ENCODE measurements around the gene VPS13C. TPM values are rescaled to one million over a fixed set of nuclear protein-coding genes. Genes with fewer than 3 reads are reported as not detected.

VPS13C gene
- total RNA-seq, 1 donor from 2014 or later, result 32.9 TPM

DNA sequence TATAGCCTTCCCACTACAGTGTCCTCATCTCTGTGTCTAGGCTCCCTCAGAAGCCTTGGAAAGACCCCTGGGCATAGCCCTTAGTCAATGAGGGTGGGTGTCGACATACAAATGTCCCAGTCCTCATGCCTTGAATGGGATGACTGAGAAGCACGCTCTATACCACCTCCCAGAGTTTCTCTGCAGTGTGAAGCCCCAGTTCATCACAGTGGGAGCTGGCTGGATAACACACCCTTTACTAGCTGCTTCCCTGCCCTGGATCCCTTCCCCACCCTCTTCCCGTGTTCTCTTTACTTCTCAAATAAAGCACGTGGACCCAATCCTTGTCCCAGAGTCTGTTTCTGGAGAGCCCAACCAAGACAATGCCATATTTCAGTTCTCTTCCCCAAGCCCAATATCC lies 239.3 kb downstream of the VPS13C start:
- intact Hi-C loops (cut with micrococcal nuclease), result no loop called here
- no peak for DNase-seq
- H3K27ac ChIP-seq (replicated peaks), result no peak overlapping the region
- TF ChIP-seq, protein P1, sequence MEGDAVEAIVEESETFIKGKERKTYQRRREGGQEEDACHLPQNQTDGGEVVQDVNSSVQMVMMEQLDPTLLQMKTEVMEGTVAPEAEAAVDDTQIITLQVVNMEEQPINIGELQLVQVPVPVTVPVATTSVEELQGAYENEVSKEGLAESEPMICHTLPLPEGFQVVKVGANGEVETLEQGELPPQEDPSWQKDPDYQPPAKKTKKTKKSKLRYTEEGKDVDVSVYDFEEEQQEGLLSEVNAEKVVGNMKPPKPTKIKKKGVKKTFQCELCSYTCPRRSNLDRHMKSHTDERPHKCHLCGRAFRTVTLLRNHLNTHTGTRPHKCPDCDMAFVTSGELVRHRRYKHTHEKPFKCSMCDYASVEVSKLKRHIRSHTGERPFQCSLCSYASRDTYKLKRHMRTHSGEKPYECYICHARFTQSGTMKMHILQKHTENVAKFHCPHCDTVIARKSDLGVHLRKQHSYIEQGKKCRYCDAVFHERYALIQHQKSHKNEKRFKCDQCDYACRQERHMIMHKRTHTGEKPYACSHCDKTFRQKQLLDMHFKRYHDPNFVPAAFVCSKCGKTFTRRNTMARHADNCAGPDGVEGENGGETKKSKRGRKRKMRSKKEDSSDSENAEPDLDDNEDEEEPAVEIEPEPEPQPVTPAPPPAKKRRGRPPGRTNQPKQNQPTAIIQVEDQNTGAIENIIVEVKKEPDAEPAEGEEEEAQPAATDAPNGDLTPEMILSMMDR (IDR thresholded peaks at IDR 0.05; ENCODE audit: borderline replicate concordance), result no peak
- H3K27me3 ChIP-seq (ENCODE audit: low read depth), result peaks cover 63% of the 10 kb centered on the region
- H3K9me3 ChIP-seq (replicated peaks), result no peaks in the 10 kb centered on the region
- no peaks in the 10 kb centered on the region for H3K36me3 ChIP-seq
- H3K4me3 ChIP-seq, result no peak overlapping the region
- no peaks in the 10 kb centered on the region for H3K4me1 ChIP-seq

DNA sequence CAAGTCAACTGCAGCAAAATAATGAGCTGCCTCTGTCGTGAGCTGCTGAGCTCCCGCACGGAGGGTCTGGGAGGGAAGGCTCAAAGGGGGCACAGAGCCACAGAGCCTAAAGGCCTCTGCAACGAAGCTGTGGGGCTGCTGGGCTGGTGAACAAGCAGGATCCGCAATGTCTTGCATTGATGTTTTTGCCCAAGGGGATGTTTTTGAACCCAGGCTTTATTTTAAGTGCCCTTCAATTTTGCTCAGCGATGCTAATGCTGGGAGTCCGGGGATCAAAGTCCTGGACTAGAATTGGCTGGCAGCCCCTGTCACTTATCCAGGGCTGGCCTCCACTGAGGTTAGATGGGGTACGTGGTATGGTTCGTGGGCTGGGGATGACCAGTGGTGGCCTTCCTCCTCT lies 240.0 kb downstream of the VPS13C start:
- intact Hi-C loops (cut with micrococcal nuclease), result no loop called here
- no peaks in the 10 kb centered on the region for H3K9me3 ChIP-seq (replicated peaks)
- H3K27ac ChIP-seq (replicated peaks), result no peak overlapping the region
- no peak for DNase-seq
- H3K27me3 ChIP-seq (ENCODE audit: low read depth), result peaks cover 69% of the 10 kb centered on the region
- no peak overlapping the region for H3K4me3 ChIP-seq
- TF ChIP-seq, protein P1 (IDR thresholded peaks at IDR 0.05; ENCODE audit: borderline replicate concordance), result no peak
- H3K4me1 ChIP-seq, result no peaks in the 10 kb centered on the region
- H3K36me3 ChIP-seq, result no peaks in the 10 kb centered on the region

GRCh38 chr15:61819386-61819785 lies 240.9 kb downstream of the VPS13C start:
- H3K27me3 ChIP-seq (ENCODE audit: low read depth), result peaks cover 69% of the 10 kb centered on the region
- no peaks in the 10 kb centered on the region for H3K36me3 ChIP-seq
- TF ChIP-seq, protein P1 (IDR thresholded peaks at IDR 0.05; ENCODE audit: borderline replicate concordance), result no peak
- DNase-seq, result no peak
- H3K4me1 ChIP-seq, result no peaks in the 10 kb centered on the region
- intact Hi-C loops (cut with micrococcal nuclease), result no loop called here
- H3K9me3 ChIP-seq (replicated peaks), result no peaks in the 10 kb centered on the region
- no peak overlapping the region for H3K27ac ChIP-seq (replicated peaks)
- no peak overlapping the region for H3K4me3 ChIP-seq

DNA sequence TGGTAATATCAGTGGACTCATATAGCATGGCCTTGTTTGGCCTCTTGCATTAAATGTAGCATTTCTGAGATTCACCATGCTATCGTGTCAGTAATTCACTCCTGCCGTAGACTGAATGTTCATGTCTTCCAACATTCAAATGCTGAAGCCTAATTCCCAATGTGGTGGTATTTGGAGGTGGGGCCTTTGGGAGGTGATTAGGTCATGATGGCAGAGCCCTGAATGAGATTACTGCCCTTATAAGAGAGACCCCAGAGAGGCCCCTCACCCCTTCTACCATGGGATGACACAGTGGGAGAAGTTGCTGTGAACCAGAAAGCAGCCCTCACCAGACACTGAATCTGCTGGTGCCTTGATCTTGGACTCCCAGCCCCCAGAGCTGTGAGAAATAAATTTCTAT lies 241.4 kb downstream of the VPS13C start:
- no peaks in the 10 kb centered on the region for H3K36me3 ChIP-seq
- no peaks in the 10 kb centered on the region for H3K4me1 ChIP-seq
- H3K27me3 ChIP-seq (ENCODE audit: low read depth), result peaks cover 71% of the 10 kb centered on the region
- H3K9me3 ChIP-seq (replicated peaks), result no peaks in the 10 kb centered on the region
- no peak overlapping the region for H3K4me3 ChIP-seq
- no peak overlapping the region for H3K27ac ChIP-seq (replicated peaks)
- TF ChIP-seq, protein P1 (IDR thresholded peaks at IDR 0.05; ENCODE audit: borderline replicate concordance), result no peak
- intact Hi-C loops (cut with micrococcal nuclease), result no loop called here
- no peak for DNase-seq

GRCh38 chr15:61816856-61817255 lies 243.4 kb downstream of the VPS13C start:
- DNase-seq, result no peak
- Histone ChIP-seq H3K9me3 (replicated peaks) (no peaks in the 10 kb centered on the region), H3K27me3 (ENCODE audit: low read depth) (peaks cover 82% of the 10 kb centered on the region), H3K27ac (replicated peaks) (no peak overlapping the region), H3K4me1 (no peaks in the 10 kb centered on the region), H3K36me3 (no peaks in the 10 kb centered on the region), H3K4me3 (no peak overlapping the region)
- TF ChIP-seq, protein P1 (IDR thresholded peaks at IDR 0.05; ENCODE audit: borderline replicate concordance), result no peak
- intact Hi-C loops (cut with micrococcal nuclease), result no loop called here
